EH (cell line): Measurements from ENCODE around the gene SLC11A2.
"Not testable (repeated sequence)": the region's sequence is repeated elsewhere in the genome, so short reads cannot be mapped to it uniquely, and the experiment has no call there.

Source experiments
- DNase-seq: peaks from one replicate; pipeline ENCODE4 v3.0.0-alpha.2; 2015; ENCODE audit warnings: low read depth

The SLC11A2 gene

GRCh38 chr12:51025338-51025835, 797 bp downstream of the SLC11A2 start:
- no peak for DNase-seq

- no peak for DNase-seq
Observed at GRCh38 chr12:51023625-51024382, 2.4 kb downstream of the SLC11A2 start.

GRCh38 chr12:51021694-51022093, 4.5 kb downstream of the SLC11A2 start:
- DNase-seq: no peak

GRCh38 chr12:51020448-51021182, 5.6 kb downstream of the SLC11A2 start:
- DNase-seq: no peak

- DNase-seq: no peak
Observed at GRCh38 chr12:51019927-51020326, 6.3 kb downstream of the SLC11A2 start.

- DNase-seq: no peak
Observed at GRCh38 chr12:51018956-51019355, 7.2 kb downstream of the SLC11A2 start.

- no peak for DNase-seq
Observed at GRCh38 chr12:51017452-51017851, 8.7 kb downstream of the SLC11A2 start.

GRCh38 chr12:51014467-51014866, 11.7 kb downstream of the SLC11A2 start:
- not testable (repeated sequence) for DNase-seq

GRCh38 chr12:51013441-51013840, 12.7 kb downstream of the SLC11A2 start:
- DNase-seq: no peak

GRCh38 chr12:51012570-51013236, 13.5 kb downstream of the SLC11A2 start:
- DNase-seq: no peak

- no peak for DNase-seq
Observed at GRCh38 chr12:51011955-51012354, 14.2 kb downstream of the SLC11A2 start.

GRCh38 chr12:51009056-51009440, 17.1 kb downstream of the SLC11A2 start:
- no peak for DNase-seq

GRCh38 chr12:51008329-51009055, 17.7 kb downstream of the SLC11A2 start:
- DNase-seq: no peak

GRCh38 chr12:51005671-51006070, 20.5 kb downstream of the SLC11A2 start:
- no peak for DNase-seq

- DNase-seq: no peak
Observed at GRCh38 chr12:51005030-51005429, 21.2 kb downstream of the SLC11A2 start.

GRCh38 chr12:51004504-51004903, 21.7 kb downstream of the SLC11A2 start:
- DNase-seq: no peak

- no peak for DNase-seq
Observed at GRCh38 chr12:51001799-51002198, 24.4 kb downstream of the SLC11A2 start.

- peak; percentile 79 for DNase-seq
Observed at GRCh38 chr12:51000245-51000644, 25.9 kb downstream of the SLC11A2 start.

- no peak for DNase-seq
Observed at GRCh38 chr12:50999093-50999492, 27.1 kb downstream of the SLC11A2 start.

GRCh38 chr12:50992819-50993218, 33.4 kb downstream of the SLC11A2 start:
- DNase-seq: peak; percentile 43

- DNase-seq: no peak
Observed at GRCh38 chr12:50991291-50991690, 34.9 kb downstream of the SLC11A2 start.

- no peak for DNase-seq
Observed at GRCh38 chr12:50990791-50991190, 35.4 kb downstream of the SLC11A2 start.
